KBM-7 (cell line): ENCODE results near the gene PIP4K2C.
A peak's percentile ranks its signal among the peaks of the same experiment; 100 is the strongest.

Experiments used
- DNase-seq: peaks from one replicate; pipeline ENCODE4 v3.0.0-alpha.2; 2015
- in situ Hi-C: fragments of 300-500 bp; cut with MboI; formaldehyde crosslinking; loops from 2 replicates; pipeline ENCODE4 v1.14.3; 2020; ENCODE audit warnings: low sequenced_read_pairs, low pct_unique_long_range_greater_than_20kb, mixed read lengths

Gene PIP4K2C

DNA sequence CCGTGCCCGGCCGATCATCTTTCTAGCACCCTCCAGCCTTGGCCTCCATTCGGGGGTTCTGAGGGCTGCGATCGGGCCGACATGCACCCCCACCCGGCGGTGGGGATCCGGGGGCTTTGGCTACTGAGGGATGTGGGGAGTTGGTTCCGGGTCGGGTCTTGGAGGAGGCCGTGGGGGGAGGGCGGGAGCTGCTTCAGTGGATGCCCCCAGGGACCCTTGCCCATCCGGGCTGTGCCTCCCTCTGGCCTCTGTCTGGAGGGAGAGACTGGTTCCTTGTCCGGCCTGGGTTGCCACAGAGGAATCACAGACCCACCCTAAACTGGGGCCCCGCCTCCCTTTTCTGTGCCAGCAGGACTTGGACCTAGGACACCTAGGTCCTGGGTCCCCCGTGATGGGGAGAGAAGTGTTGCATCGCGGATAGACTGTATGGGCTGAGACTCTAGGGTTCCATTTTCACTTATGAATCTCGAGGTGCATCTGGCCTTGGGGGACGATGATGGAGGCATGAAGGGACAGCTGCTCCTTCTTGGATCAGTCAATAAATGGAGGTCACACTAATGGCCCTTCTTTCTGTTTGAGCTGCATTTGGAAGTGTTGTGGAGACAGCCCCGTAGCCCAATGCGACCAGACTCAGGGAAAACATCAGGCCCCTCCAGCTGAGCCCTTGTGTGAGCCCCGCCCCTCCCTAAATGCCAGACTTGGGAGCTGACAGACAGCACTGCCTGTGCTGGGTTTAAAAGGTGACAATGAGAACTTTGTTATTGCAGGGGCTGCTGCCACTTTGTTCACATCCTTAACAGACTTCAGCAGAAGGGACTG is 14.2 kb downstream of the PIP4K2C start:
- in situ Hi-C loops, result no loop called here
- DNase-seq, result no peak

DNA sequence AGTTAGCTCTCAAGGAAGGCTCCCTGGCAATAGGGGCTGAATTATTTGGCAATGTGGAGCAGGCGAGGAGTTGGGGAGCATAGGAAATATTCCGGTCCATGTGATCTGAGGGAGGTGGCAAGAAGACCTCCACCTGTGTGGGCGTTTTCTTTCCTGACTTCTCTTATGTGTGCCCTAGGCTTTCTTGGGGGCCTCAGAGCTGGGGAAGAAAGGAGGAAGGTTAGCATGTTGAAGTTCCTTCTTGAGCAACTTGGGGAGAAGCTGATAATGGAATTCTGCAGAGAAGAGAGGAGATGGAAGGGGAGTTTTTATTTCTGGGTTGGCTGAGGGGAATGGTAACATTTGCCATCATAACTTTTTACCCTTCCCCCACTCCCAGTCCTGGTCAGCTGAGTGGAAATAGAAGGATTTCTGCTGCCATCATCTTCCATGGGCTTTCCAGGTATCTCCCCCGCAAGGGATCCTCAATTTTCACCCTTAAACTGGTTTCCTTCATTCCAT is 14.9 kb downstream of the PIP4K2C start:
- no peak for DNase-seq
- in situ Hi-C loops, result no loop called here

- in situ Hi-C loops, result no loop called here
- no peak for DNase-seq
Observed at GRCh38 chr12:57606399-57606798, 15.4 kb downstream of the PIP4K2C start.

- DNase-seq, result no peak
- in situ Hi-C loops, result no loop called here
Observed at GRCh38 chr12:57606821-57607220, 15.8 kb downstream of the PIP4K2C start.

- in situ Hi-C loops, result no loop called here
Observed at GRCh38 chr12:57607958-57608663, 17.1 kb downstream of the PIP4K2C start.

GRCh38 chr12:57609101-57609780 is 18.2 kb downstream of the PIP4K2C start:
- no peak for DNase-seq
- in situ Hi-C loops, result no loop called here

More at GRCh38 chr12:57607958-57608663, 17.1 kb downstream of the PIP4K2C start:
- no peak for DNase-seq

GRCh38 chr12:57609781-57610553 is 19.0 kb downstream of the PIP4K2C start:
- no peak for DNase-seq
- in situ Hi-C loops, result no loop called here

GRCh38 chr12:57610554-57611107 is 19.6 kb downstream of the PIP4K2C start:
- DNase-seq, result no peak
- in situ Hi-C loops, result no loop called here

- in situ Hi-C loops, result no loop called here
- DNase-seq, result peak; percentile 57
Observed at GRCh38 chr12:57611108-57611826, 20.3 kb downstream of the PIP4K2C start, which contains the start of gene ARHGEF25. Gene ARHGEF25, plus strand, starts transcription at chr12:57611435. Its CDS starts 460 bp downstream, at chr12:57611895.

DNA sequence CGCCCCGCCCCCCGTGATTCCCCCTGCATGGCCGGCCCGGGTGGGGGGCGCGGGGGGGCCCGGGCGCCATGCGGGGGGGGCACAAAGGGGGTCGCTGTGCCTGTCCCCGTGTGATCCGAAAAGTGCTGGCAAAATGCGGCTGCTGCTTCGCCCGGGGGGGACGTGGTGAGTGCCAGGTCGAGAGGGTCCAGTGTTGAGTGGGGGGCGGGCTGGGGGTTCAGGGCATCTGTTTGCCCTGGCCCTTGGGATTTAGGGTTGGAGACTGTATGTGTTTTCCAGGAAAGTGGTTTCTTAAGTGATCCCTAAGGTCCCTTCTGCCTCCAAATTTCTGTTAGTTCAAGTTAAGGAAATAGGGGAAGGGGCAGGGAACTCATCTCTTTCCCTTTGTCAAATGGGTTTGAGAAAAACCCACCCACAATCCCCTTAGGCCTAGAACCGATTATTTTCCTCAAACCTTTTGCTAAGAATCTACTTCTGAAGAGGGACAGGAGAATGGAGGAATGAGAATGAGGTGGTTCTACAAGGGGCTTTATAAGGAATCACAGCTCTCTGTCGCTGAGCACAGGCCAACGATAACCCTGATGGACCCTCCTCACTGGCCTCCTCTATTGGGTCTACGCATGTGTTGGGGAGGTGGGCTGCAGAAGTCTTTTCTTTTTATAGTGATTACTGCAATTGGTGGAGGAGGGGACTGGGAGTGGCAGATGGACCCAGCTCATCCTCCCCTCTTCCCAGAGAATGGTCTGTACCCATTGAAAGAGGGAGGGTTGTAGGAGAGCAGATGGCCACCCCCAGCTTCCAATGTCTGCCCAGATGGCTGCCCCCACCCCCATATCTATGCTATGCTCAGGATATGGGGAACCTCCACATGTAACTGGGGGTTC is 21.1 kb downstream of the PIP4K2C start:
- DNase-seq, result no peak
- in situ Hi-C loops, result no loop called here

DNA sequence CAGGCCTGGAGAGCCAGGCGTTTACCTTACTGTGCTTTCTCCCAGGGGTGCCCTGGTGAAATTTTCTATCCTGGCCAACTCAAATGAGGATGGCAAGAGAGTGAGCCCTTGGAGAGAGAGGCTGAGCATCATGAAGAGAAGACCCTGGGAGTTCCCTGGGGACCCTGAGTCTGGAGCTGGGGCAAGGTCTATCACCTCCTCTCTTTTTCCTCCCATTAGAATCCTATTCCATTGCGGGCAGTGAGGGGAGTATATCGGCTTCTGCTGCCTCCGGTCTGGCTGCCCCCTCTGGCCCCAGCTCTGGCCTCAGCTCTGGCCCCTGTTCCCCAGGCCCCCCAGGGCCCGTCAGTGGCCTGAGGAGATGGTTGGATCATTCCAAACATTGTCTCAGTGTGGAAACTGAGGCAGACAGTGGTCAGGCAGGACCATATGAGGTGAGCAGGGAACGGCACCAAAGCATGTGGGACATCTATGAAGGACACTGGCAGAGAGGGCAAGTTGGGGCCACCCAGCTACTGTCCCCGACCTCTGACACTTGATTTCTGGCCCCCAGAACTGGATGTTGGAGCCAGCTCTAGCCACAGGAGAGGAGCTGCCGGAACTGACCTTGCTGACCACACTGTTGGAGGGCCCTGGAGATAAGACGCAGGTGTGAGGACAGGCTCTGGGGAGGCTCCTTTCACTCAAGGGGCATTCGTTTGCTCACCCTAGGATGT is 21.9 kb downstream of the PIP4K2C start:
- in situ Hi-C loops, result no loop called here
- DNase-seq, result no peak

DNA sequence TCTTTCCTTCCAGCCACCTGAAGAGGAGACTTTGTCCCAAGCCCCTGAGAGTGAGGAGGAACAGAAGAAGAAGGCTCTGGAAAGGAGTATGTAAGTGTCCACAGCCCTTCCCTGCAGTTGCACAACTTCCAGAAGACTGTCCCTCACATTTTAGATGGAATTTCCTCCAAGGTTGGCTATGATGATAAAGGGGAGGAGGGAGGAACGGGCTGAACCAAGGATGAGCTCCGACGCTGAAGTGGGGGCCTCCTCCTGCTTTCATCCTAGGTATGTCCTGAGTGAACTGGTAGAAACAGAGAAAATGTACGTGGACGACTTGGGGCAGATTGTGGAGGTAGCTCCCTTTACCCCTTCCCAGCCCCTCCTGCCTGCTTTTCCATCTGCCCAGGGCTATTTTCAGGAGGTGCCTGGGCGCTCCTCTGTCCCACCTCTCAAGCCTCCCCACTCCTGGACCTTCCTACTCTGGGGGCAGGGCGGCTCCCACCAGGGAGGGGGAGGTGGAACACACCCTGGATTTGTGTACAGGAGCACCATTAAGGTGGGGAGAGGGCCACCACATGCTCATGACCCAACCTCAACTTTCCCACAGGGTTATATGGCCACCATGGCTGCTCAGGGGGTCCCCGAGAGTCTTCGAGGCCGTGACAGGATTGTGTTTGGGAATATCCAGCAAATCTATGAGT is 22.6 kb downstream of the PIP4K2C start:
- in situ Hi-C loops, result no loop called here

GRCh38 chr12:57614178-57614947 is 23.4 kb downstream of the PIP4K2C start:
- in situ Hi-C loops, result no loop called here
- DNase-seq, result no peak

More for the DNA sequence above, 22.6 kb downstream of the PIP4K2C start:
- DNase-seq, result no peak

DNA sequence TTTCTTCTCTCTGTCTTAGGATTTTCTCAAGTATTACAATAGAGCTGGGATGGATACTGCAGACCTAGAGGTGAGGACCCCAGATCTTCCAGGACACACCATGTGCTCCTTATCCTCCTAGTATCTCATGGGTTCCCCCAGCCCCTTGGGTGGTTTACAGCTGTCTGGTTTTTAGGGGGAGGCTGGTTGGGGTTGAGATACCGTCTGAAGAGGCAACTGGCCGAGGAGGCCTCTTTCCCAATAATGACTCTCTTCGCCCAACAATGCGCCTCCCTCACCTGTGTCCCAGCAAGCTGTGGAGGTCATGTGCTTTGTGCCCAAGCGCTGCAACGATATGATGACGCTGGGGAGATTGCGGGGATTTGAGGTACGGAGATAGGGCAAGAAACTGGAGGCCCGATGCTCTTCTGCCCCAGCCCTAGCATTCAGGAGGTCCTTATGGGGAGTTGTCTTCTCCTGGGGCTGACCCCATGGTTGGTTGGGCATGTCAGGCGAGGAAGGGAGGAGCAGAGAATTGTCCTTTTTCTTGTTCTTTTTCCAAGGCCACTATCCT is 24.0 kb downstream of the PIP4K2C start:
- DNase-seq, result no peak
- in situ Hi-C loops, result no loop called here

DNA sequence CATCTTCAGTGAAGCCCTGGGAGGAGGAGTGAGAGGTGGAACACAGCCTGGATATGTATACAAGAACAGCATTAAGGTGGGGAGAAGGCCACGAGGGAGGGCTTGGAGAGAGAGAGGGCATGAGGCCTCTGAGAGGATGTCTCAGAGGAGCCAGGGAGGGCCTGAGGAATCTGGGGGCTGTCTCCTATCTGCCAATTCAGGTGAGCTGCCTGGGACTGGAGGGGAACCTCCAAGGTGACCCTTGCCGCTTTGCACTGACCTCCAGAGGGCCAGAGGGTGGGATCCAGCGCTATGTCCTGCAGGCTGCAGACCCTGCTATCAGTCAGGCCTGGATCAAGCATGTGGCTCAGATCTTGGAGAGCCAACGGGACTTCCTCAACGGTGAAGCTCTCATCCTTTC is 24.6 kb downstream of the PIP4K2C start:
- DNase-seq, result no peak
- in situ Hi-C loops, result no loop called here
